PC-3 (cell line): ENCODE data around the gene SCN8A.

Source experiments
- CTCF ChIP-seq: fragments of 300-600 bp; sonication (generic); conservative IDR thresholded peaks from 2 replicates; pipeline ENCODE4 v1.5.1; 2017; ENCODE audit warnings: antibody characterized with exemption, low read depth, mild to moderate bottlenecking, low read length
- EZH2 ChIP-seq: fragments of 300-600 bp; sonication (generic); IDR thresholded peaks from one replicate; pipeline ENCODE4 v1.6.1; 2017; ENCODE audit warnings: antibody characterized with exemption, mild to moderate bottlenecking, low read length; ENCODE audit not compliant: unreplicated experiment
- EZH2phosphoT487 ChIP-seq: fragments of 300-600 bp; sonication (generic); IDR thresholded peaks from 2 replicates; pipeline ENCODE4 v1.6.1; 2018; ENCODE audit warnings: mild to moderate bottlenecking, antibody characterized with exemption, low read length, borderline replicate concordance

- TF ChIP-seq CTCF (no peak), EZH2 (no peak), EZH2phosphoT487 (no peak)
Measured at GRCh38 chr12:51726931-51727330, 135.9 kb downstream of the SCN8A start.
